H1 (cell line): ENCODE results near the gene CNTN5. TPM values are rescaled to one million over a fixed set of nuclear protein-coding genes. Genes with fewer than 3 reads are reported as not detected.

Experiments
- CTCF ChIA-PET: fragments of 300-600 bp; sonication (Branson Sonifier 250); formaldehyde crosslinking; loops from one replicate; lab custom pipeline; 2021; ENCODE audit not compliant: partially characterized antibody; lab: Charles Lee
- POLR2A ChIA-PET: fragments of 300-600 bp; sonication (Branson Sonifier 250); formaldehyde crosslinking; loops from one replicate; lab custom pipeline; 2021; ENCODE audit warnings: inconsistent platforms; ENCODE audit not compliant: partially characterized antibody; lab: Charles Lee
- DNase-seq, 2 experiments: peaks; one replicate each; pipeline versions ENCODE4 v3.0.0 to v3.0.0-alpha.2; 2010 to 2022; ENCODE audit warnings: low spot score in 2 of 2, low read depth in 1 of 2, mixed read lengths in 1 of 2
- FAIRE-seq: peaks from 2 replicates; lab custom pipeline; 2011; peaks lifted over from hg19 to GRCh38; lab: Jason Lieb, UNC
- H2AFZ ChIP-seq: 2 replicates; pipeline ENCODE4 v1.8.1; 2012; ENCODE audit warnings: low read length, inconsistent platforms
- H2AK5ac ChIP-seq: 2 replicates; pipeline ENCODE4 v1.6.1; 2013; ENCODE audit warnings: low read depth, low read length
- H2BK120ac ChIP-seq: replicated peaks from 2 replicates; pipeline ENCODE3; 2013; ENCODE audit warnings: low read depth, low read length, inconsistent platforms
- H2BK12ac ChIP-seq: 2 replicates; pipeline ENCODE4 v1.6.1; 2013; ENCODE audit warnings: low read depth, low read length
- H2BK15ac ChIP-seq: 2 replicates; pipeline ENCODE4 v1.6.1; 2013; ENCODE audit warnings: low read length
- H2BK20ac ChIP-seq: 2 replicates; pipeline ENCODE4 v1.6.1; 2013; ENCODE audit warnings: low read length
- H2BK5ac ChIP-seq: 2 replicates; pipeline ENCODE4 v1.6.1; 2013; ENCODE audit warnings: low read depth, low read length
- H3K14ac ChIP-seq: 2 replicates; pipeline ENCODE4 v1.6.1; 2013; ENCODE audit warnings: inconsistent platforms; ENCODE audit not compliant: insufficient read length
- H3K18ac ChIP-seq: 2 replicates; pipeline ENCODE4 v1.6.1; 2013; ENCODE audit warnings: low read length; ENCODE audit errors: extremely low read depth
- H3K23ac ChIP-seq: 2 replicates; pipeline ENCODE4 v1.6.1; 2013; ENCODE audit warnings: inconsistent platforms; ENCODE audit not compliant: insufficient read length
- H3K23me2 ChIP-seq: 2 replicates; pipeline ENCODE4 v1.6.1; 2013; ENCODE audit warnings: low read depth, low read length
- H3K27ac ChIP-seq: 2 replicates; pipeline ENCODE4 v1.6.1; 2011; ENCODE audit warnings: low read depth, low read length, inconsistent platforms
- H3K27me3 ChIP-seq, 4 experiments: replicated peaks in 1 of 4; 1 replicate in 1 of 4; 2 replicates in 3 of 4; pipeline versions ENCODE4 v1.6.1 to v1.8.1; 2011 to 2013; ENCODE audit warnings: low read length in 3 of 4, mild to moderate bottlenecking in 3 of 4, inconsistent platforms in 2 of 4, mixed read lengths in 2 of 4, moderate library complexity in 1 of 4; ENCODE audit not compliant: control insufficient read depth in 3 of 4, insufficient read depth in 3 of 4; ENCODE audit errors: extremely low read depth in 1 of 4
- H3K36me3 ChIP-seq, 4 experiments: 2 replicates each; pipeline versions ENCODE4 v1.6.1 to v1.8.1; 2011 to 2013; ENCODE audit warnings: mild to moderate bottlenecking in 4 of 4, low read length in 3 of 4, moderate library complexity in 2 of 4, control low read depth in 1 of 4, inconsistent platforms in 1 of 4; ENCODE audit not compliant: insufficient read depth in 4 of 4, control insufficient read depth in 2 of 4
- H3K4ac ChIP-seq: replicated peaks from 2 replicates; pipeline ENCODE3; 2013; ENCODE audit warnings: low read length, low read depth, mixed read lengths, inconsistent platforms; ENCODE audit not compliant: insufficient read length
- H3K4me1 ChIP-seq, 4 experiments: replicated peaks in 1 of 4; 1 replicate in 1 of 4; 2 replicates in 3 of 4; pipeline versions ENCODE4 v1.6.1 to v1.8.1; 2011 to 2013; ENCODE audit warnings: low read length in 3 of 4, inconsistent platforms in 2 of 4, mixed read lengths in 1 of 4; ENCODE audit not compliant: insufficient read depth in 4 of 4, control insufficient read depth in 3 of 4
- H3K4me2 ChIP-seq, 2 experiments: 2 replicates each; pipeline versions ENCODE4 v1.6.1 to v1.8.1; 2011 to 2013; ENCODE audit warnings: low read depth in 2 of 2, low read length in 2 of 2, control low read depth in 1 of 2, inconsistent platforms in 1 of 2, mild to moderate bottlenecking in 1 of 2; ENCODE audit not compliant: insufficient read depth in 1 of 2
- H3K4me3 ChIP-seq, 4 experiments: fragments of 200-600, 300-600 bp in 1 of 4; sonication (generic), shearing (Covaris generic), sonication (Bioruptor Twin) in 1 of 4; 2 replicates each; pipeline versions ENCODE4 v1.5.1 to v1.8.1; 2011 to 2016; ENCODE audit warnings: low read length in 4 of 4, low read depth in 3 of 4, control low read depth in 2 of 4, inconsistent platforms in 2 of 4, mild to moderate bottlenecking in 2 of 4, mixed read lengths in 1 of 4, moderate library complexity in 1 of 4; ENCODE audit not compliant: insufficient read depth in 2 of 4; ENCODE audit errors: extremely low read depth in 1 of 4
- H3K56ac ChIP-seq: replicated peaks from 2 replicates; pipeline ENCODE3; 2013; ENCODE audit warnings: low read depth, mild to moderate bottlenecking, mixed read lengths, low read length, inconsistent platforms; ENCODE audit not compliant: insufficient read length
- H3K79me1 ChIP-seq: 2 replicates; pipeline ENCODE4 v1.6.1; 2013; ENCODE audit warnings: low read depth, low read length, control low read depth
- H3K79me2 ChIP-seq, 2 experiments: 2 replicates each; pipeline versions ENCODE4 v1.6.1 to v1.8.1; 2012 to 2013; ENCODE audit warnings: low read length in 2 of 2, mild to moderate bottlenecking in 2 of 2, inconsistent platforms in 1 of 2; ENCODE audit not compliant: insufficient read depth in 2 of 2, control insufficient read depth in 1 of 2
- H3K9ac ChIP-seq, 4 experiments: replicated peaks in 1 of 4; 1 replicate in 1 of 4; 2 replicates in 3 of 4; pipeline versions ENCODE4 v1.6.1 to v1.8.1; 2011 to 2013; ENCODE audit warnings: low read depth in 3 of 4, low read length in 3 of 4, control low read depth in 2 of 4, mild to moderate bottlenecking in 2 of 4, moderate library complexity in 2 of 4, inconsistent platforms in 1 of 4; ENCODE audit errors: extremely low read depth in 1 of 4
- H3K9me3 ChIP-seq, 2 experiments: 2 replicates each; pipeline versions ENCODE4 v1.6.1 to v1.8.1; 2012 to 2013; ENCODE audit warnings: mild to moderate bottlenecking in 2 of 2, moderate library complexity in 2 of 2, control low read depth in 1 of 2, inconsistent platforms in 1 of 2, low read depth in 1 of 2, low read length in 1 of 2, mixed read lengths in 1 of 2; ENCODE audit not compliant: insufficient read depth in 2 of 2
- H4K20me1 ChIP-seq, 2 experiments: replicated peaks in 1 of 2; 2 replicates each; pipeline versions ENCODE3 to v1.8.1; 2011 to 2013; ENCODE audit warnings: inconsistent platforms in 2 of 2, low read length in 2 of 2, mild to moderate bottlenecking in 1 of 2; ENCODE audit not compliant: insufficient read depth in 2 of 2, control insufficient read depth in 1 of 2
- H4K5ac ChIP-seq: 2 replicates; pipeline ENCODE4 v1.6.1; 2013; ENCODE audit warnings: low read length, low read depth, mixed read lengths, inconsistent platforms; ENCODE audit not compliant: insufficient read length
- H4K8ac ChIP-seq: 2 replicates; pipeline ENCODE4 v1.8.0; 2013; ENCODE audit warnings: mild to moderate bottlenecking, moderate library complexity, low read length, inconsistent platforms; ENCODE audit not compliant: insufficient read depth; ENCODE audit errors: extremely low read depth
- H4K91ac ChIP-seq: replicated peaks from 2 replicates; pipeline ENCODE3; 2013; ENCODE audit warnings: low read length, mixed read lengths, inconsistent platforms; ENCODE audit not compliant: insufficient read length
- CHD1 ChIP-seq: IDR thresholded peaks from 2 replicates; pipeline ENCODE4 v1.6.1; 2012; ENCODE audit warnings: low read depth, low read length, improper control_type of control experiment
- EGR1 ChIP-seq: IDR thresholded peaks from 2 replicates; pipeline ENCODE4 v1.6.1; 2011; ENCODE audit warnings: low read depth, low read length, borderline replicate concordance
- GTF2F1 ChIP-seq: IDR thresholded peaks from 2 replicates; pipeline ENCODE4 v1.6.1; 2012; ENCODE audit warnings: low read depth, low read length, improper control_type of control experiment, borderline replicate concordance
- POLR2A ChIP-seq, 2 experiments: IDR thresholded peaks; 1 replicate in 1 of 2; 2 replicates in 1 of 2; pipeline ENCODE4 v1.6.1; 2011; ENCODE audit warnings: low read depth in 2 of 2, low read length in 2 of 2, mild to moderate bottlenecking in 2 of 2; ENCODE audit errors: control extremely low read depth in 1 of 2
- RAD21 ChIP-seq, 2 experiments: IDR thresholded peaks in 1 of 2; conservative IDR thresholded peaks in 1 of 2; 2 replicates each; pipeline ENCODE4 v1.6.1; 2011; ENCODE audit warnings: low read depth in 2 of 2, low read length in 2 of 2, improper control_type of control experiment in 1 of 2, inconsistent platforms in 1 of 2, mild to moderate bottlenecking in 1 of 2, moderate library complexity in 1 of 2
- RFX5 ChIP-seq: IDR thresholded peaks from 2 replicates; pipeline ENCODE4 v1.6.1; 2011; ENCODE audit warnings: low read depth, low read length, improper control_type of control experiment, borderline replicate concordance
- RNF2 ChIP-seq: fragments of 200-900, 300-1000 bp; sonication (generic); IDR thresholded peaks from 2 replicates; pipeline ENCODE4 v1.7.1; 2016; ENCODE audit warnings: borderline replicate concordance, low read depth, mild to moderate bottlenecking, antibody characterized with exemption, low read length; ENCODE audit not compliant: poor library complexity, severe bottlenecking; ENCODE audit errors: missing control alignments
- SUZ12 ChIP-seq: fragments of 200-600 bp; sonication (generic); IDR thresholded peaks from 2 replicates; pipeline ENCODE4 v1.6.1; 2012; ENCODE audit warnings: mild to moderate bottlenecking, inconsistent platforms, low read length, moderate library complexity, mixed read lengths
- TAF1 ChIP-seq: IDR thresholded peaks from 2 replicates; pipeline ENCODE4 v1.6.1; 2011; ENCODE audit warnings: mild to moderate bottlenecking, low read depth, low read length
- polyA plus RNA-seq, 7 experiments: library from polyadenylated mRNA; depleted of rRNA in 3 of 7; stranded (reverse) in 5 of 7; unstranded in 2 of 7; fragments of >200 nt in 5 of 7; fragments of 200-250 nt in 2 of 7; gene quantifications; 1 replicate in 5 of 7; 2 replicates in 1 of 7; 4 replicates in 1 of 7; pipeline versions ENCODE4 v1.2.1 to v1.2.3, GENCODE V29; 2011 to 2013; ENCODE audit warnings: missing spikeins in 2 of 7, mixed read lengths in 2 of 7
- total RNA-seq: library from RNA; stranded (reverse); fragmentation: NEBNext Ultra II Directional; extraction: Animal tissue kit (Norgen Biotek cat#: 25700); gene quantifications from 2 replicates; pipeline ENCODE4 v1.2.1, GENCODE V29; 2021

CNTN5 gene
- total and polyA plus RNA-seq, 2 of the 8 experiments (the other 6 are each of a cell fraction or from before 2014, with no cell fraction given): not detected

DNA sequence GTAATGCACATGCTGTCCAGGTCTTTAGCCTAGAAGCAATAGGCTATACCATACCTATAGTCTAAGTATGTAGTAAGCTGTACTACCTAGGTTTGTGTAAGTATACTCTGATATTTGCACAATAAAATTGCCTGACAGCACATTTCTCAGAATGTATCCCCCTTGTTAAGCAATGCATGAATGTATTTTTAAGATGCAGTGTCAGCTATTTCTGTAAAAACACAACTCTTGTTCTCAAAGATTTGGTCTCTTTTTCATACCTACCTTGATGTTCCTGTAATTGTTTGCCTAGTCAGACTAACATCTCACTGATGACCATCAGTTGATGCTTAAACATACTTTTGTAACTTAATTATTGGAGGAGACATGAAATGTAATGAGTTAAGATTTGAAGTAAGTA, 619.9 kb downstream of the CNTN5 start:
- no peak for FAIRE-seq

More for the DNA sequence above, 619.9 kb downstream of the CNTN5 start:
- Histone ChIP-seq H3K9ac (no peak overlapping the region), H3K4me2 (no peak overlapping the region), H3K23me2 (no peaks in the 10 kb centered on the region), H4K91ac (no peak overlapping the region), H3K4me3 (no peak overlapping the region), H2BK20ac (no peak overlapping the region), H2BK12ac (no peak overlapping the region), H3K27ac (no peak overlapping the region), H4K20me1 (no peaks in the 10 kb centered on the region), H2AFZ (no peak overlapping the region), H3K4me1 (no peaks in the 10 kb centered on the region), H2BK120ac (no peak overlapping the region), H4K8ac (no peak overlapping the region), H3K27me3 (no peaks in the 10 kb centered on the region), H3K4ac (no peak overlapping the region), H2BK15ac (no peak overlapping the region), H3K79me2 (no peaks in the 10 kb centered on the region), H3K9me3 (no peaks in the 10 kb centered on the region; a peak in 1 of 4 replicates), H3K79me1 (no peaks in the 10 kb centered on the region), H4K5ac (no peak overlapping the region), H3K14ac (no peak overlapping the region), H2BK5ac (no peak overlapping the region), H2AK5ac (no peak overlapping the region), H3K18ac (no peak overlapping the region), H3K56ac (no peak overlapping the region), H3K36me3 (no peaks in the 10 kb centered on the region), H3K23ac (no peak overlapping the region)
- DNase-seq: no peak
- POLR2A ChIA-PET: no interaction called here
- CTCF ChIA-PET: no interaction called here
- TF ChIP-seq RFX5 (no peak), POLR2A (IDR thresholded peaks at IDR 0.05; ENCODE audit: control extremely low read depth in 1 of 2, low read depth in 2 of 2, low read length in 2 of 2) (no peak), RAD21 (IDR thresholded peaks at IDR 0.05 in 1 of 2, conservative IDR thresholded peaks at IDR 0.05 in 1 of 2; ENCODE audit: low read depth in 2 of 2, low read length in 2 of 2) (no peak), SUZ12 (no peak), GTF2F1 (no peak), TAF1 (no peak), CHD1 (no peak), RNF2 (no peak), EGR1 (no peak)
